ENCODE data around the gene WNK1. TPM values are rescaled to one million over a fixed set of nuclear protein-coding genes. Genes with fewer than 3 reads are reported as not detected.

The WNK1 gene
- total RNA-seq, 4 donors from 2014 or later: 109 to 245 (median 135) TPM

- ATAC-seq: no peak
- TF ChIP-seq POLR2AphosphoS5 (IDR thresholded peaks at IDR 0.05) (no peak), EP300 (IDR thresholded peaks at IDR 0.05) (no peak), POLR2A (IDR thresholded peaks at IDR 0.05) (no peak)
- TF ChIP-seq, protein P1, sequence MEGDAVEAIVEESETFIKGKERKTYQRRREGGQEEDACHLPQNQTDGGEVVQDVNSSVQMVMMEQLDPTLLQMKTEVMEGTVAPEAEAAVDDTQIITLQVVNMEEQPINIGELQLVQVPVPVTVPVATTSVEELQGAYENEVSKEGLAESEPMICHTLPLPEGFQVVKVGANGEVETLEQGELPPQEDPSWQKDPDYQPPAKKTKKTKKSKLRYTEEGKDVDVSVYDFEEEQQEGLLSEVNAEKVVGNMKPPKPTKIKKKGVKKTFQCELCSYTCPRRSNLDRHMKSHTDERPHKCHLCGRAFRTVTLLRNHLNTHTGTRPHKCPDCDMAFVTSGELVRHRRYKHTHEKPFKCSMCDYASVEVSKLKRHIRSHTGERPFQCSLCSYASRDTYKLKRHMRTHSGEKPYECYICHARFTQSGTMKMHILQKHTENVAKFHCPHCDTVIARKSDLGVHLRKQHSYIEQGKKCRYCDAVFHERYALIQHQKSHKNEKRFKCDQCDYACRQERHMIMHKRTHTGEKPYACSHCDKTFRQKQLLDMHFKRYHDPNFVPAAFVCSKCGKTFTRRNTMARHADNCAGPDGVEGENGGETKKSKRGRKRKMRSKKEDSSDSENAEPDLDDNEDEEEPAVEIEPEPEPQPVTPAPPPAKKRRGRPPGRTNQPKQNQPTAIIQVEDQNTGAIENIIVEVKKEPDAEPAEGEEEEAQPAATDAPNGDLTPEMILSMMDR (IDR thresholded peaks at IDR 0.05): no peak
- Histone ChIP-seq H3K9me3 (no peaks in the 10 kb centered on the region), H3K27ac (no peak overlapping the region), H3K4me1 (no peaks in the 10 kb centered on the region), H3K27me3 (no peaks in the 10 kb centered on the region), H3K4me3 (no peak overlapping the region), H3K36me3 (peaks cover 7 to 100% of the 10 kb centered on the region in 2 donors)
- 69 to 73% methylated on average over 5 of the region's 5 CpGs for WGBS, 2 donors (ENCODE audit: low coverage in 1 of 2)
Measured at GRCh38 chr12:904010-904414, 151.6 kb downstream of the WNK1 start.

GRCh38 chr12:905261-906031 lies 153.1 kb downstream of the WNK1 start:
- Histone ChIP-seq H3K9me3 (no peaks in the 10 kb centered on the region), H3K27ac (no peak overlapping the region), H3K27me3 (no peaks in the 10 kb centered on the region), H3K4me3 (no peak overlapping the region), H3K36me3 (peaks cover 7 to 100% of the 10 kb centered on the region in 2 donors), H3K4me1 (peaks cover 0 to under 1% (median 0%) of the 10 kb centered on the region in 3 donors)
- WGBS, 2 donors (ENCODE audit: low coverage in 1 of 2): 86 to 97% methylated on average over 2 to 5 of the region's 9 CpGs
- no peak for ATAC-seq
- TF ChIP-seq POLR2A (IDR thresholded peaks at IDR 0.05) (no peak), POLR2AphosphoS5 (IDR thresholded peaks at IDR 0.05) (no peak), EP300 (IDR thresholded peaks at IDR 0.05) (no peak)
- TF ChIP-seq, protein P1 (IDR thresholded peaks at IDR 0.05): no peak

DNA sequence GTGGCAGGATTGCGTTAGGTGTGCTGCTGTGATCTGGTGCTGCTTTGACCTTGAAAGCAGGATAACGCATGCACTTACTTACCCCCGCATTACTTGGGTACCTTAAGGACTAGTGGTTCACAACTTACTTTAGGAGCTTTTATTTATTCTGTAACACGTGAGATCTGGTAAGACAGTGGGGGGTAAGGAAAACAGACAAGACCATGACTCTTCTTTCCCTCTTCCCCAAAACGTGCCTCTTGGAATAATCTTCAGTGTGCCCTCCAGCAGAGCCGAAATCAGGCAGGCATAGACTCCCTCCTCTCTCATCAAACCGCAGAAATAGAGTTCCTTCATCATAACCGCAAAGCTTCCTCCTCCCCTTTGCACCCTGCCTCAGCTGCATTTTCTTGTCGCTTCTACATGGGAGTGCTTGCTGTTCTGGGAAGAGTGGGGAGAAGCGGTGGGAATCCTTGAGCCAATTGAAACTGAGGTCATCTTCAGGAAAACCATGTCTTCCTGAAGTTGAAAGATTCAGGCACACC lies 153.7 kb downstream of the WNK1 start:
- H3K36me3 ChIP-seq: peaks cover 7 to 100% of the 10 kb centered on the region in 2 donors
- WGBS, 2 donors (ENCODE audit: low coverage in 1 of 2): 69 to 89% methylated on average over 3 to 4 of the region's 10 CpGs

DNA sequence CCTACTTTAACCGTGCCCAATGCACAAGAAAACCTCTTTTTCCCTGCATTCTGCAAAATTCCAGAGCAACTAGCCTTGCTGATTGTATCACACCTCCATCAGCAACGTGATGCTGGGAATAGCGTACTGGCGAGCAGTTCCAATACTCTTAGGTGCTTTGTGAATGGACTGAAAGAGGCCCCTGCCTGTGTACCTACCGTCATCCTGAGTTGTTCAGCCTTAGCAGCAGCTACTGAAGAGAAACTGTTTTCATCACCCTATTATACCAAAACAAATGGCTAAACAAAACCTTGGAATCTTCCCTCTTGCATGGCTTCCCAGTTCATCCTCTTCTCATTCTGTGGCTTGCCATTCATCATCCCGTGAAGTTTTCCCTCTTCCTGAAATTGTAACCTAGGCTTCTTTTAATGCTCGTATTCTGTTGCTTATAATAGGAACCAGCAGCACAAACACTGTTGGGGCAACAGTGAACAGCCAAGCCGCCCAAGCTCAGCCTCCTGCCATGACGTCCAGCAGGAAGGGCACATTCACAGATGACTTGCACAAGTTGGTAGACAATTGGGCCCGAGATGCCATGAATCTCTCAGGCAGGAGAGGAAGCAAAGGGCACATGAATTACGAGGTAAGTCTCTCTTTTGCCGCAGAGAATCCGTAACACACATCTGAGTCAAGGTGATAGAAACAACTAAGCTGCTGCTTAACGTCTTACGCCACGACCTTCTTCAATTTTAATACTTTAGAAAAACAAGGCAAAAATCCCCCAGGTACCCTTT lies 155.2 kb downstream of the WNK1 start:
- peaks cover 0 to 17% (median 0%) of the 10 kb centered on the region in 3 donors for H3K4me1 ChIP-seq
- TF ChIP-seq EP300 (IDR thresholded peaks at IDR 0.05): no peak
- TF ChIP-seq POLR2AphosphoS5 (IDR thresholded peaks at IDR 0.05): no peak
- no peak for TF ChIP-seq POLR2A (IDR thresholded peaks at IDR 0.05)
- TF ChIP-seq, protein P1 (IDR thresholded peaks at IDR 0.05): no peak
- H3K9me3 ChIP-seq: no peaks in the 10 kb centered on the region
- ATAC-seq: no peak
- H3K27ac ChIP-seq: no peak overlapping the region
- no peaks in the 10 kb centered on the region for H3K27me3 ChIP-seq
- 75 to 76% methylated on average over 12 to 13 of the region's 16 CpGs for WGBS, 2 donors (ENCODE audit: low coverage in 1 of 2)
- H3K4me3 ChIP-seq: no peak overlapping the region
- peaks cover 3 to 100% of the 10 kb centered on the region in 2 donors for H3K36me3 ChIP-seq

More for the DNA sequence above, 153.7 kb downstream of the WNK1 start:
- no peak for ATAC-seq
- TF ChIP-seq, protein P1 (IDR thresholded peaks at IDR 0.05): no peak
- TF ChIP-seq POLR2AphosphoS5 (IDR thresholded peaks at IDR 0.05): no peak
- TF ChIP-seq POLR2A (IDR thresholded peaks at IDR 0.05): no peak
- no peak for TF ChIP-seq EP300 (IDR thresholded peaks at IDR 0.05)
- Histone ChIP-seq H3K27me3 (no peaks in the 10 kb centered on the region), H3K4me3 (no peak overlapping the region), H3K27ac (no peak overlapping the region), H3K9me3 (no peaks in the 10 kb centered on the region), H3K4me1 (peaks cover 0 to 7% (median 0%) of the 10 kb centered on the region in 3 donors)
